RWPE1 (cell line): Measurements from ENCODE around the gene INSM1.

Experiments
- CTCF ChIA-PET: fragments of 350-600 bp; sonication (Branson Sonifier 250); formaldehyde crosslinking; extraction: SDS; loops from one replicate; lab custom pipeline; 2021; lab: Yijun Ruan, JAX
- POLR2A ChIA-PET: fragments of 400-600 bp; formaldehyde crosslinking; extraction: SDS; loops from one replicate; lab custom pipeline; 2020; ENCODE audit warnings: antibody characterized with exemption; ENCODE audit not compliant: low non-redundant PET; lab: Yijun Ruan, JAX
- DNase-seq: peaks from one replicate; pipeline ENCODE4 v3.0.0; 2012; ENCODE audit warnings: low spot score
- H3K27ac ChIP-seq: fragments of 450-650 bp; 2 replicates; pipeline ENCODE4 v1.5.1; 2017
- CTCF ChIP-seq: fragments of 450-650 bp; conservative IDR thresholded peaks from 2 replicates; pipeline ENCODE4 v1.5.1; 2017; ENCODE audit warnings: low read depth, mild to moderate bottlenecking

The INSM1 gene

GRCh38 chr20:20364593-20365479 lies 3.1 kb upstream of the INSM1 start:
- no peak for TF ChIP-seq CTCF
- no peak for DNase-seq
- ChIA-PET CTCF (no interaction called here), POLR2A (no interaction called here)
- H3K27ac ChIP-seq: no peak overlapping the region

- ChIA-PET CTCF (no interaction called here), POLR2A (no interaction called here)
- DNase-seq: no peak
- no peak for TF ChIP-seq CTCF
- no peak overlapping the region for H3K27ac ChIP-seq
Measured at GRCh38 chr20:20365480-20366161, 2.3 kb upstream of the INSM1 start.

GRCh38 chr20:20366551-20366875 lies 1.4 kb upstream of the INSM1 start:
- CTCF ChIA-PET: no interaction called here
- POLR2A ChIA-PET: interaction anchor here (0.6 kb wide), 1 partner anchor 193 kb away, joined by 6 read pairs; no protein-coding TSS in a partner anchor
- no peak for DNase-seq
- TF ChIP-seq CTCF: no peak
- no peak overlapping the region for H3K27ac ChIP-seq

GRCh38 chr20:20366876-20367574 lies 879 bp upstream of the INSM1 start:
- TF ChIP-seq CTCF: no peak
- ChIA-PET POLR2A (interaction anchor here (0.6 kb wide), 1 partner anchor 192 kb away, joined by 6 read pairs; no protein-coding TSS in a partner anchor), CTCF (no interaction called here)
- H3K27ac ChIP-seq: no peak overlapping the region
- no peak for DNase-seq

GRCh38 chr20:20368418-20369249 lies 730 bp downstream of the INSM1 start:
- H3K27ac ChIP-seq: no peak overlapping the region
- no peak for DNase-seq
- CTCF ChIA-PET: interaction anchor here (1.3 kb wide), 1 partner anchor 9 kb away, joined by 5 read pairs; no protein-coding TSS in a partner anchor
- POLR2A ChIA-PET: no interaction called here
- no peak for TF ChIP-seq CTCF
